Naive thymus-derived CD4-positive, alpha-beta T cell (primary cell): Measurements from ENCODE around the gene OR2F1. TPM values are rescaled to one million over a fixed set of nuclear protein-coding genes. Genes with fewer than 3 reads are reported as not detected.

Experiments
- ATAC-seq: fragments of 150-1000 bp; cut with Tn5 transposase; 2 replicates; pipeline ENCODE4 v1.10.0; 2021; ENCODE audit warnings: mild to moderate bottlenecking, moderate library complexity
- CTCF ChIA-PET: fragments of 350-600 bp; sonication (Branson Sonifier 250); formaldehyde crosslinking; loops from one replicate; lab custom pipeline; 2021; ENCODE audit warnings: antibody characterized with exemption; lab: Charles Lee
- POLR2A ChIA-PET: fragments of 350-600 bp; sonication (Branson Sonifier 250); formaldehyde crosslinking; loops from one replicate; lab custom pipeline; 2021; ENCODE audit warnings: antibody characterized with exemption, inconsistent platforms; lab: Charles Lee
- DNase-seq, 9 donors: peaks; one replicate each; pipeline versions ENCODE4 v3.0.0 to v3.0.0-alpha.2; 2020 to 2022; ENCODE audit warnings: mixed read lengths in 1 of 9
- H3K27ac ChIP-seq: one replicate; pipeline ENCODE4 v1.7.0; 2013; ENCODE audit warnings: mild to moderate bottlenecking, low read depth, low read length, moderate library complexity
- H3K27me3 ChIP-seq, 2 donors: one replicate each; pipeline ENCODE4 v1.7.0; 2013; ENCODE audit warnings: low read length in 2 of 2, mild to moderate bottlenecking in 2 of 2, moderate library complexity in 2 of 2; ENCODE audit not compliant: control insufficient read depth in 2 of 2, insufficient read depth in 2 of 2
- H3K36me3 ChIP-seq, 3 experiments: 1 replicate in 2 of 3; 2 replicates in 1 of 3; pipeline ENCODE4 v1.7.0; 2013; ENCODE audit warnings: low read length in 3 of 3, mild to moderate bottlenecking in 3 of 3, moderate library complexity in 1 of 3; ENCODE audit not compliant: insufficient read depth in 3 of 3, control insufficient read depth in 2 of 3
- H3K4me1 ChIP-seq, 2 donors: one replicate each; pipeline ENCODE4 v1.7.0; 2013; ENCODE audit warnings: low read length in 2 of 2, mild to moderate bottlenecking in 2 of 2, moderate library complexity in 1 of 2; ENCODE audit not compliant: control insufficient read depth in 2 of 2, insufficient read depth in 2 of 2
- H3K4me3 ChIP-seq: 2 replicates; pipeline ENCODE4 v1.7.0; 2013; ENCODE audit warnings: mild to moderate bottlenecking, low read length
- H3K9me3 ChIP-seq, 3 experiments: 1 replicate in 2 of 3; 2 replicates in 1 of 3; pipeline ENCODE4 v1.7.0; 2013; ENCODE audit warnings: low read length in 3 of 3; ENCODE audit not compliant: control insufficient read depth in 2 of 3
- H3K27ac Mint-ChIP-seq, 9 donors: one replicate each; pipeline ENCODE4 v1.8.0; 2020 to 2022; ENCODE audit warnings: mixed read lengths in 9 of 9, mild to moderate bottlenecking in 8 of 9, moderate library complexity in 5 of 9, inconsistent platforms in 2 of 9
- H3K27me3 Mint-ChIP-seq, 5 donors: one replicate each; pipeline ENCODE4 v1.8.0; 2021 to 2022; ENCODE audit warnings: mixed read lengths in 5 of 5, mild to moderate bottlenecking in 1 of 5
- H3K36me3 Mint-ChIP-seq, 5 donors: one replicate each; pipeline ENCODE4 v1.8.0; 2020 to 2022; ENCODE audit warnings: mixed read lengths in 5 of 5, mild to moderate bottlenecking in 3 of 5, inconsistent platforms in 1 of 5
- H3K4me1 Mint-ChIP-seq, 7 donors: one replicate each; pipeline ENCODE4 v1.8.0; 2020 to 2022; ENCODE audit warnings: mixed read lengths in 7 of 7, mild to moderate bottlenecking in 3 of 7, inconsistent platforms in 1 of 7
- H3K4me3 Mint-ChIP-seq, 10 donors: one replicate each; pipeline ENCODE4 v1.8.0; 2020 to 2022; ENCODE audit warnings: mild to moderate bottlenecking in 10 of 10, mixed read lengths in 10 of 10, moderate library complexity in 6 of 10, inconsistent platforms in 2 of 10
- H3K9me3 Mint-ChIP-seq, 11 donors: one replicate each; pipeline ENCODE4 v1.8.0; 2020 to 2022; ENCODE audit warnings: mixed read lengths in 11 of 11, mild to moderate bottlenecking in 4 of 11, inconsistent platforms in 1 of 11, moderate library complexity in 1 of 11
- intact Hi-C, 2 donors: fragments of 100-400 bp; cut with micrococcal nuclease; formaldehyde crosslinking; loops; one replicate each; pipeline ENCODE4 v1.15.1; 2023
- polyA plus RNA-seq, 2 donors: library from polyadenylated mRNA; unstranded; fragments of 300-500 nt; fragmentation: Illumina TruSeq; gene quantifications; one replicate each; pipeline ENCODE4 v1.2.3, GENCODE V29; 2021
- total RNA-seq, 6 experiments: library from RNA in 5 of 6; stranded (reverse) in 5 of 6; gene quantifications; 1 replicate in 5 of 6; 2 replicates in 1 of 6; pipeline ENCODE4 v1.2.3 and lab custom pipeline; 2021 to 2026

Gene OR2F1
- total and polyA plus RNA-seq, 7 experiments from 2014 or later, result not detected

DNA sequence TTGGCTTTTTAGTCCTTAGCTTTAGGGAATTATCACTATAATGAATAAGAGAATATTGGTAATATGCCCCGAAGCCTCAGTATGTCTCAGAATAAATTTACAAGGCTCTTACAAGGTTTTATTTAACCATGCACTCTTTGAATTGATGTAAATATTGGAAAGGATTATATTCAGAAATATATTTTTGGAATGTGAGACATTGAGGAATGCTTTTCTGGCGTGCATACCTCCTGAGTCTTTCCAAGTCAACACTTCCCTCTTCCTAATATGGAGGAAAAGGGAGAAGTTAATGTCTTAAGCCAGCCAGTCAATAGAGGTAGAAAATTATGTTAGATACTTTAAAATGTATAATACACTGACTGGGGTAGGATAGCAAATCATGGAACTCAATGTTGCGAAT is 1.2 kb upstream of the OR2F1 start:
- no peaks in the 10 kb centered on the region for H3K4me1 Mint-ChIP-seq
- H3K4me3 Mint-ChIP-seq, result no peak overlapping the region
- POLR2A ChIA-PET, result no interaction called here

GRCh38 chr7:143954135-143954534 is 509 bp upstream of the OR2F1 start:
- Histone ChIP-seq H3K4me1 (no peaks in the 10 kb centered on the region), H3K27ac (no peak overlapping the region), H3K27me3 (peaks cover 0 to 3% of the 10 kb centered on the region in 2 donors), H3K36me3 (no peaks in the 10 kb centered on the region), H3K4me3 (no peak overlapping the region), H3K9me3 (no peaks in the 10 kb centered on the region)
- Mint-ChIP-seq H3K4me3 (no peak overlapping the region), H3K27me3 (peaks cover 25 to 52% (median 28%) of the 10 kb centered on the region in 5 donors), H3K9me3 (peaks cover 0 to 5% (median 0%) of the 10 kb centered on the region in 11 donors), H3K36me3 (peaks cover 0 to 3% (median 0%) of the 10 kb centered on the region in 5 donors), H3K4me1 (no peaks in the 10 kb centered on the region), H3K27ac (no peak overlapping the region)
- DNase-seq (no peak), ATAC-seq (no peak)
- intact Hi-C loops, result no loop called here
- ChIA-PET CTCF (no interaction called here), POLR2A (no interaction called here)

More for the DNA sequence above, 1.2 kb upstream of the OR2F1 start:
- Mint-ChIP-seq H3K9me3 (peaks cover 0 to 5% (median 0%) of the 10 kb centered on the region in 11 donors), H3K27ac (no peak overlapping the region), H3K27me3 (peaks cover 30 to 57% (median 33%) of the 10 kb centered on the region in 5 donors), H3K36me3 (peaks cover 0 to 8% (median 0%) of the 10 kb centered on the region in 5 donors)
- Histone ChIP-seq H3K9me3 (no peaks in the 10 kb centered on the region), H3K36me3 (no peaks in the 10 kb centered on the region), H3K4me1 (no peaks in the 10 kb centered on the region), H3K4me3 (no peak overlapping the region), H3K27me3 (peaks cover 0 to 3% of the 10 kb centered on the region in 2 donors), H3K27ac (no peak overlapping the region)
- intact Hi-C loops, result no loop called here
- no peak for DNase-seq
- CTCF ChIA-PET, result no interaction called here
- ATAC-seq, result no peak

DNA sequence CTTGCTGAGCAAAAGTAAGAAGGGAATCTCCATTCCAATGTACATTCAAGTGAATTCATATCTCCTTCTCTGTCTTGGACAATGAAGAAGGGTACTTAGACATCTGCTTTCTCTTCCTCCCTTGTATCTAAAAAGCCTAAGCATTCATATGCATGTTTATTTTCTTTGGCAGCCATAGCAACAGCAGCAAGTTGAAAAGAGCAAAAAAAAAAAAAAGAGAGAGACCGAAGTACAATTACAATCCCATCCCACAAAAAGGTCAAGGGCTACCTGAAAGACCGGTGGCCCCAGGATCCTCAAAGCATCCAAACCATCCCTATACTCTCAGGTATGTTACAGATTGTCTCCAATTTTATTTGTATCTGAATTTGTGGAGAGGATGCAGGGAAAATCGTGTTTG is 4.1 kb downstream of the OR2F1 start:
- no peak for ATAC-seq
- H3K27ac Mint-ChIP-seq, result no peak overlapping the region
- no peaks in the 10 kb centered on the region for H3K36me3 ChIP-seq
- H3K4me3 ChIP-seq, result no peak overlapping the region
- intact Hi-C loops, result loop anchor here in 1 of 2 donors (5.0 kb wide), 1 partner anchor 79 kb away; no protein-coding TSS in a partner anchor
- no peaks in the 10 kb centered on the region for H3K9me3 ChIP-seq
- peaks cover 0 to 3% (median 0%) of the 10 kb centered on the region in 11 donors for H3K9me3 Mint-ChIP-seq
- no peaks in the 10 kb centered on the region for H3K4me1 Mint-ChIP-seq
- H3K36me3 Mint-ChIP-seq, result no peaks in the 10 kb centered on the region
- H3K27me3 Mint-ChIP-seq, result peaks cover 19 to 41% (median 37%) of the 10 kb centered on the region in 5 donors
- H3K27me3 ChIP-seq, result peaks cover 0 to 3% of the 10 kb centered on the region in 2 donors
- no peak overlapping the region for H3K4me3 Mint-ChIP-seq
- CTCF ChIA-PET, result no interaction called here
- no peak overlapping the region for H3K27ac ChIP-seq
- no peaks in the 10 kb centered on the region for H3K4me1 ChIP-seq
- POLR2A ChIA-PET, result no interaction called here
- DNase-seq, result no peak

DNA sequence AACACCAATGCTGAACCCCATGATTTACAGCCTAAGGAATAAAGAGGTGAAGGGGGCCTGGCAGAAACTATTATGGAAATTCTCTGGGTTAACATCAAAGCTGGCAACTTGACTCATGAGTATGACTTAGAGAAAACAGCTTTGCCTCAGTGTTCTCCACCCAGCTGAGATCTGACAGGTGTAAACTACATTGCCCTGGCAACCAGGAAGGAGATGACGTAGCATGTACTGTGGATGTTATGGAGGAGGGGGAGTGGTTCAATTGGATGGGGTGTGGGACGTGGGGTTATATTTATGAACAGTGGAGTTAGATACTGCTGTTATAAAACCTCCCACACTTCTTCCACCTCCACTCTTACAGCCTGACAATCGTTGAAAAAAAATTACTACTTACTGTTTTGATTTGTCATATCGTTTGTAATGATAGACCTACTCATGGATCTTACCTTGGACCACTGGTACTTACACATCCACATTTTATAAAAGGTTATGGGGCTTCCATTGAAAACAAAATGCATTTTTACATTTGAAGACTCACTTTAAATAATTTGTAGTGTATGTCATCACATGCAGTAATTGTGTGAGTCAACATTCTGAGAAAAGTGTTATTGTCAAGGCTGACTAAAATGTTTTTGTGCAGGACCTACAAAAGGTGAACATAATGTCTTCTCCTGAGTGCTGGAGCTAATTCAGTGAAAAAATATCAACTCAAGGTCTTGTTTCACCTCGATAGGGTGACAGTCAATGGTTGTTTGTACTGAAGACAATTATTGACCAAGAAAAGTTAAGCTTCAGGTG is 6.4 kb downstream of the OR2F1 start:
- ATAC-seq (no peak), DNase-seq (no peak)
- peaks cover 0 to 3% (median 0%) of the 10 kb centered on the region in 11 donors for H3K9me3 Mint-ChIP-seq
- H3K36me3 Mint-ChIP-seq, result no peaks in the 10 kb centered on the region
- H3K9me3 ChIP-seq, result no peaks in the 10 kb centered on the region
- H3K36me3 ChIP-seq, result no peaks in the 10 kb centered on the region
- no peak overlapping the region for H3K4me3 ChIP-seq
- no peak overlapping the region for H3K27ac Mint-ChIP-seq
- intact Hi-C loops, result no loop called here
- ChIA-PET POLR2A (no interaction called here), CTCF (no interaction called here)
- no peak overlapping the region for H3K27ac ChIP-seq
- H3K4me3 Mint-ChIP-seq, result no peak overlapping the region
- peaks cover 0 to 3% of the 10 kb centered on the region in 2 donors for H3K27me3 ChIP-seq
- H3K4me1 ChIP-seq, result no peaks in the 10 kb centered on the region
- H3K27me3 Mint-ChIP-seq, result peaks cover 9 to 37% (median 28%) of the 10 kb centered on the region in 5 donors
- no peaks in the 10 kb centered on the region for H3K4me1 Mint-ChIP-seq

DNA sequence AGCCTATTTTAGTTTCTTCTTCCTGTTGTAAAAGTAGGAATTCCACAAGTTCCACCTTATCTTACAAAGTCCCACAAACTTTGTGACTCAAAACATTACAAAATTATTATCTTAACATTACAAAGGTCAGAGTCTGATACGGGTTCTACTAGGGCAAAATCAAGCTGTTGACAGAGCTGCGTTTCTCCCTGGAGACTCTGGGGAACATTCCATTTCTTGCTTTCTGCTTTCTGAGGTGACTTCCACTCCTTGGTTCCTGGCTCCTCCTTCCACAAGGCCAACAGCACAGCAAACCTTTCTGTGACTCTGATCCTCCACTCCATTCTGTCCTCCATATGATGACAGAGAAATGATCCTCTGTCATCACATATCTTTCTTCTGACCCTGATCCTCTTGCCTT is 10.6 kb downstream of the OR2F1 start:
- no peak for ATAC-seq
- POLR2A ChIA-PET, result no interaction called here

DNA sequence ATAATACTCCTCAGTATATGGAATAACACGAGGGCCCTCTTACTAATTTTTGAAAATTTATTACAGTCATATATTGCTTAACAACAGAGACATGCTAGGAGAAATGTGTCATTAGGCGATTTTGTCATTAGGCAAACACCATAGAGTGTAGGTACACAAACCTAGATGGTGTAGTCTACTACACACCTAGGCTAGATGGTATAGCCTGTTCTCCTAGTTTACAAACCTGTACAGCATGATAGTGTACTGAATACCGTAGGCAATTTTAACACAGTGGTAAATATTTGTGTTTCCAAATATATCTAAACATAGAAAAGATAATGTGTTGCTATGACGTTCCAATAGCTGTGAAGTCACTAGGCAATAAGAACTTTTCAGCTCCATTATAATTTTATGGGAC is 12.8 kb downstream of the OR2F1 start:
- H3K4me1 ChIP-seq, result no peaks in the 10 kb centered on the region
- POLR2A ChIA-PET, result no interaction called here

More for the DNA sequence above, 10.6 kb downstream of the OR2F1 start:
- no peak overlapping the region for H3K4me3 Mint-ChIP-seq
- H3K27ac Mint-ChIP-seq, result no peak overlapping the region
- Histone ChIP-seq H3K4me3 (no peak overlapping the region), H3K4me1 (no peaks in the 10 kb centered on the region), H3K27me3 (no peaks in the 10 kb centered on the region), H3K9me3 (no peaks in the 10 kb centered on the region), H3K27ac (no peak overlapping the region), H3K36me3 (no peaks in the 10 kb centered on the region)
- H3K9me3 Mint-ChIP-seq, result peaks cover 0 to 4% (median 0%) of the 10 kb centered on the region in 11 donors
- no peak for DNase-seq
- H3K36me3 Mint-ChIP-seq, result no peaks in the 10 kb centered on the region
- CTCF ChIA-PET, result no interaction called here
- intact Hi-C loops, result no loop called here
- peaks cover 5 to 27% (median 21%) of the 10 kb centered on the region in 5 donors for H3K27me3 Mint-ChIP-seq
- H3K4me1 Mint-ChIP-seq, result no peaks in the 10 kb centered on the region

More for the DNA sequence above, 12.8 kb downstream of the OR2F1 start:
- Mint-ChIP-seq H3K4me3 (no peak overlapping the region), H3K27me3 (peaks cover 2 to 34% (median 23%) of the 10 kb centered on the region in 5 donors), H3K27ac (no peak overlapping the region), H3K4me1 (no peaks in the 10 kb centered on the region), H3K9me3 (peaks cover 0 to 11% (median 3%) of the 10 kb centered on the region in 11 donors), H3K36me3 (peaks cover 0 to 4% (median 0%) of the 10 kb centered on the region in 5 donors)
- no peaks in the 10 kb centered on the region for H3K36me3 ChIP-seq
- no peaks in the 10 kb centered on the region for H3K9me3 ChIP-seq
- no peak overlapping the region for H3K27ac ChIP-seq
- DNase-seq (no peak), ATAC-seq (no peak)
- intact Hi-C loops, result no loop called here
- no peak overlapping the region for H3K4me3 ChIP-seq
- H3K27me3 ChIP-seq, result no peaks in the 10 kb centered on the region
- CTCF ChIA-PET, result no interaction called here
